CD4-positive, alpha-beta T cell (primary cell): Measurements from ENCODE around the gene KLF15. TPM values are rescaled to one million over a fixed set of nuclear protein-coding genes. Genes with fewer than 3 reads are reported as not detected.
A peak's percentile ranks its signal among the peaks of the same experiment; 100 is the strongest.
"Not testable (repeated sequence)": the region's sequence is repeated elsewhere in the genome, so short reads cannot be mapped to it uniquely, and the experiment has no call there.

Experiments
- ATAC-seq: fragments of 200-7000 bp; cut with Tn5 transposase; one replicate; pipeline ENCODE4 v1.10.0; 2022; ENCODE audit warnings: mild to moderate bottlenecking; ENCODE audit not compliant: poor library complexity
- CTCF ChIA-PET: fragments of 350-600 bp; sonication (Branson Sonifier 250); formaldehyde crosslinking; loops from one replicate; lab custom pipeline; 2021; ENCODE audit warnings: antibody characterized with exemption, inconsistent platforms; lab: Charles Lee
- POLR2A ChIA-PET: fragments of 350-600 bp; sonication (Branson Sonifier 250); formaldehyde crosslinking; loops from one replicate; lab custom pipeline; 2021; ENCODE audit warnings: antibody characterized with exemption, inconsistent platforms; lab: Charles Lee
- DNase-seq, 14 experiments: peaks; one replicate each; pipeline ENCODE4 v3.0.0-alpha.2; 2013 to 2020; ENCODE audit warnings: mixed read lengths in 2 of 14
- H3K27ac ChIP-seq, 2 donors: one replicate each; pipeline versions ENCODE4 v1.5.1 to v1.7.0; 2013; ENCODE audit warnings: low read length in 2 of 2, low read depth in 1 of 2, mild to moderate bottlenecking in 1 of 2
- H3K27me3 ChIP-seq, 2 experiments: 1 replicate in 1 of 2; 2 replicates in 1 of 2; pipeline versions ENCODE4 v1.6.1 to v1.7.0; 2013; ENCODE audit warnings: low read length in 2 of 2, control low read depth in 1 of 2, mild to moderate bottlenecking in 1 of 2, moderate library complexity in 1 of 2; ENCODE audit not compliant: insufficient read depth in 2 of 2, control insufficient read depth in 1 of 2
- H3K36me3 ChIP-seq: one replicate; pipeline ENCODE4 v1.6.1; 2013; ENCODE audit warnings: low read length, control low read depth; ENCODE audit not compliant: insufficient read depth
- H3K4me1 ChIP-seq: one replicate; pipeline ENCODE4 v1.6.1; 2013; ENCODE audit warnings: low read length, control low read depth; ENCODE audit not compliant: insufficient read depth
- H3K4me3 ChIP-seq: one replicate; pipeline ENCODE4 v1.5.1; 2013; ENCODE audit warnings: mild to moderate bottlenecking, low read length, moderate library complexity
- H3K9me3 ChIP-seq, 2 experiments: 1 replicate in 1 of 2; 2 replicates in 1 of 2; pipeline versions ENCODE4 v1.6.1 to v1.7.0; 2013; ENCODE audit warnings: low read length in 2 of 2, mild to moderate bottlenecking in 2 of 2, control low read depth in 1 of 2, moderate library complexity in 1 of 2; ENCODE audit not compliant: control insufficient read depth in 1 of 2, insufficient read depth in 1 of 2
- H3K27ac Mint-ChIP-seq: one replicate; pipeline ENCODE4 v1.8.0; 2020; ENCODE audit warnings: mixed read lengths
- H3K27me3 Mint-ChIP-seq: one replicate; pipeline ENCODE4 v1.8.0; 2021; ENCODE audit warnings: mixed read lengths
- H3K36me3 Mint-ChIP-seq: one replicate; pipeline ENCODE4 v1.8.0; 2021; ENCODE audit warnings: low read depth, mixed read lengths
- H3K4me1 Mint-ChIP-seq: one replicate; pipeline ENCODE4 v1.8.0; 2021; ENCODE audit warnings: low read depth, mixed read lengths
- H3K4me3 Mint-ChIP-seq: one replicate; pipeline ENCODE4 v1.8.0; 2020; ENCODE audit warnings: mild to moderate bottlenecking, mixed read lengths
- H3K9me3 Mint-ChIP-seq: one replicate; pipeline ENCODE4 v1.8.0; 2020; ENCODE audit warnings: mixed read lengths
- intact Hi-C, 2 experiments: fragments of 100-400 bp; cut with DNase I in 1 of 2; cut with micrococcal nuclease in 1 of 2; formaldehyde crosslinking; loops; one replicate each; pipeline versions ENCODE4 v1.15.1 to v1.9.0; 2023 to 2025; cut with DNase I, micrococcal nuclease
- total RNA-seq, 174 experiments: library from RNA in 2 of 174; stranded (reverse) in 2 of 174; gene quantifications; one replicate each; pipeline ENCODE4 v1.2.3 and lab custom pipeline; 2021 to 2026
- TF ChIP-seq, protein P1 (sequence below): fragments of 200-600 bp; IDR thresholded peaks from one replicate; pipeline ENCODE4 v1.8.0; 2022; ENCODE audit warnings: antibody characterized with exemption, mild to moderate bottlenecking

Gene KLF15
- total RNA-seq, 2 experiments from 2014 or later: 0.30 TPM; not detected in 1

DNA sequence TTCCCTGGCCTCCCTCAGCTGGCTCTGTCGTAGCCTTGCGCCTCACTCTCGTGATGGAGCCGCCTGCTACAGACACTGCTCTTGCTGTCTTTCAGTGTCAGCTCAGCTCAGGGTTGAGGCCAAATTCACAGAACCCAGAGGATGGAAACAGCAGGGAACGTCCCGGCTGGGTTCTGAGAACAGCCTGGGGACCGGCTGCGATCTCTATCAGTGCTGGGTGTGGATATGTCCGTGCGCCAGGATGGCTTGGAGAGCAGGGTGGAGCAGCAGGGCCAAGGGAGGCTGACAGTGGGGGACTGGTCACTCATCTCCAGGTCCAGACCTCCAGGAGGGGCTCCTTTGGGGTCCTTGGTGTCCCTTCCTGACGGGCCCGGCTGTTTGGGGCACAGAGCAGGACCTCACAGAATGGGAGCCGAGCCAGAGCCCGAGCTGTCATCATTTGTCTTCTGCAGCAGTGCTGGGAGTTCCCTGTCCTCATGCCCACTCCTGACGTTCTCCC is 18.4 kb downstream of the KLF15 start:
- Mint-ChIP-seq H3K27me3 (peaks cover 17% of the 10 kb centered on the region), H3K36me3 (no peaks in the 10 kb centered on the region), H3K27ac (no peak overlapping the region), H3K9me3 (no peaks in the 10 kb centered on the region), H3K4me1 (no peaks in the 10 kb centered on the region), H3K4me3 (no peak overlapping the region)
- CTCF ChIA-PET: no interaction called here
- Histone ChIP-seq H3K4me1 (no peaks in the 10 kb centered on the region), H3K27ac (no peak overlapping the region), H3K36me3 (no peaks in the 10 kb centered on the region), H3K27me3 (peaks cover 0 to 5% of the 10 kb centered on the region in 2 experiments), H3K9me3 (peaks cover 0 to 3% of the 10 kb centered on the region in 2 experiments), H3K4me3 (no peak overlapping the region)
- ATAC-seq (no peak), DNase-seq (peak in 1 of 14 experiments; percentile 28)
- intact Hi-C loops: no loop called here
- POLR2A ChIA-PET: no interaction called here
- TF ChIP-seq, protein P1, sequence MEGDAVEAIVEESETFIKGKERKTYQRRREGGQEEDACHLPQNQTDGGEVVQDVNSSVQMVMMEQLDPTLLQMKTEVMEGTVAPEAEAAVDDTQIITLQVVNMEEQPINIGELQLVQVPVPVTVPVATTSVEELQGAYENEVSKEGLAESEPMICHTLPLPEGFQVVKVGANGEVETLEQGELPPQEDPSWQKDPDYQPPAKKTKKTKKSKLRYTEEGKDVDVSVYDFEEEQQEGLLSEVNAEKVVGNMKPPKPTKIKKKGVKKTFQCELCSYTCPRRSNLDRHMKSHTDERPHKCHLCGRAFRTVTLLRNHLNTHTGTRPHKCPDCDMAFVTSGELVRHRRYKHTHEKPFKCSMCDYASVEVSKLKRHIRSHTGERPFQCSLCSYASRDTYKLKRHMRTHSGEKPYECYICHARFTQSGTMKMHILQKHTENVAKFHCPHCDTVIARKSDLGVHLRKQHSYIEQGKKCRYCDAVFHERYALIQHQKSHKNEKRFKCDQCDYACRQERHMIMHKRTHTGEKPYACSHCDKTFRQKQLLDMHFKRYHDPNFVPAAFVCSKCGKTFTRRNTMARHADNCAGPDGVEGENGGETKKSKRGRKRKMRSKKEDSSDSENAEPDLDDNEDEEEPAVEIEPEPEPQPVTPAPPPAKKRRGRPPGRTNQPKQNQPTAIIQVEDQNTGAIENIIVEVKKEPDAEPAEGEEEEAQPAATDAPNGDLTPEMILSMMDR: no peak

DNA sequence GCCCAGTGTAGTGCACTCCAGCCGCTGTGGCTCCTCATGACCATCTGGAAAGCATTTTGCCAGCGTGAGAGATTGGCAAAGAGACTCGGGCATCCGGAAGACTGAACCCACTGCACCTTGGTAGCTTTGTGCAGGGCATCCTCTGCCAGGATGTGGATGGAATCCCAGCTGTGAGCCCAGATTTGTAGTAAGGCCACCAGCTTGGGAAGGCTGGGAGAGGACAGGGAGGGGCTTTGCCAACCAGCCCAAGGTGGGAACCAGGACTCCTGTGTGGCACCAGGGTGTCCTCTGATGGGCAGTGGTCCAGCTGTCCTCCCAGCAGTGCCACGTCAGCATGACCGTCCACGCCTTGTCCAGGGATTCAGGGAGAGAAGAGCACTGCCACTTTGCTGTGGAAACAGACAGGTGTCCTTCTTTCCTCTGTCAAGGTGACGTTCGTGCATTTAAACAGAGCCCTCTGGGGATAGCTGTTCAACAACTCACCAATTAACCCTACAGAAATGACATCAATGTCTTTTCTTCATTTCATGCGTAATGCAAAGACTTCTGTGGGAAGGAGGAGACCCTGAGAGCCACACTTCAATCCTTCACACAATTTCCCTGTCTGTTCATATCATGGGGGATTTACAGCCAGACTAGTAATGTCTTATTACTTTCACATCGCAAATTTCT is 19.1 kb downstream of the KLF15 start:
- peaks cover 0 to 5% of the 10 kb centered on the region in 2 experiments for H3K27me3 ChIP-seq
- peaks cover 0 to 3% of the 10 kb centered on the region in 2 experiments for H3K9me3 ChIP-seq
- no peaks in the 10 kb centered on the region for H3K4me1 Mint-ChIP-seq
- H3K9me3 Mint-ChIP-seq: no peaks in the 10 kb centered on the region
- H3K27ac ChIP-seq: no peak overlapping the region
- no peak overlapping the region for H3K27ac Mint-ChIP-seq
- H3K4me3 ChIP-seq: no peak overlapping the region
- no peaks in the 10 kb centered on the region for H3K36me3 ChIP-seq
- ChIA-PET POLR2A (no interaction called here), CTCF (no interaction called here)
- ATAC-seq: no peak
- H3K27me3 Mint-ChIP-seq: peaks cover 17% of the 10 kb centered on the region
- intact Hi-C loops: no loop called here
- H3K4me1 ChIP-seq: no peaks in the 10 kb centered on the region
- no peak overlapping the region for H3K4me3 Mint-ChIP-seq
- TF ChIP-seq, protein P1: no peak
- no peaks in the 10 kb centered on the region for H3K36me3 Mint-ChIP-seq
- DNase-seq: peak in 2 of 14 experiments; percentile 0 to 24

DNA sequence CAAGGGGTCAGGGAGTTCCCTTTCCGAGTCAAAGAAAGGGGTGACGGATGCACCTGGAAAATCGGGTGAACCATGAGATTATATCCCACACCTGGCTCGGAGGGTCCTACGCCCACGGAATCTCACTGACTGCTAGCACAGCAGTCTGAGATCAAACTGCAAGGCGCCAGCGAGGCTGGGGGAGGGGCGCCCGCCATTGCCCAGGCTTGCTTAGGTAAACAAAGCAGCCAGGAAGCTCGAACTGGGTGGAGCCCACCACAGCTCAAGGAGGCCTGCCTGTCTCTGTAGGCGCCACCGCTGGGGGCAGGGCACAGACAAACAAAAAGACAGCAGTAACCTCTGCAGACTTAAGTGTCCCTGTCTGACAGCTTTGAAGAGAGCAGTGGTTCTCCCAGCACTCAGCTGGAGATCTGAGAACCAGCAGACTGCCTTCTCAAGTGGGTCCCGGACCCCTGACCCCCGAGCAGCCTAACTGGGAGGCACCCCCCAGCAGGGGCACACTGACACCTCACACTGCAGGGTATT is 25.3 kb downstream of the KLF15 start:
- H3K4me3 Mint-ChIP-seq, H3K4me3 ChIP-seq, H3K36me3 ChIP-seq, ATAC-seq, H3K36me3 Mint-ChIP-seq, H3K4me1 ChIP-seq, intact Hi-C loops, H3K9me3 Mint-ChIP-seq, POLR2A ChIA-PET, H3K4me1 Mint-ChIP-seq, CTCF ChIA-PET, H3K27ac ChIP-seq, H3K27ac Mint-ChIP-seq: not testable (repeated sequence)
- peaks cover 0 to 10% of the 10 kb centered on the region in 2 experiments for H3K27me3 ChIP-seq
- peaks cover 5 to 15% of the 10 kb centered on the region in 2 experiments for H3K9me3 ChIP-seq
- DNase-seq: peak in 1 of 14 experiments; percentile 10
- H3K27me3 Mint-ChIP-seq: peaks cover 36% of the 10 kb centered on the region
